Epithelial cell of proximal tubule (primary cell): Measurements from ENCODE around the gene DPAGT1. TPM values are rescaled to one million over a fixed set of nuclear protein-coding genes. Genes with fewer than 3 reads are reported as not detected.

Experiments
- DNase-seq: peaks from one replicate; pipeline ENCODE4 v3.0.0-alpha.2; 2011; ENCODE audit warnings: low read depth
- H3K4me3 ChIP-seq: 2 replicates; pipeline ENCODE4 v1.5.1; 2011; ENCODE audit warnings: low read depth, mild to moderate bottlenecking, low read length
- total RNA-seq: library from RNA; depleted of rRNA; stranded (reverse); fragments of >200 nt; gene quantifications from 2 replicates; pipeline ENCODE4 v1.2.3, GENCODE V29; 2015
- TF ChIP-seq, protein P1 (sequence below): conservative IDR thresholded peaks from 2 replicates; pipeline ENCODE4 v1.5.1; 2012; ENCODE audit warnings: low read depth, mild to moderate bottlenecking, low read length

The DPAGT1 gene
- total RNA-seq, 1 donor from 2014 or later, result 24.8 TPM

GRCh38 chr11:119092880-119093842 lies 8.5 kb downstream of the DPAGT1 start:
- TF ChIP-seq, protein P1, sequence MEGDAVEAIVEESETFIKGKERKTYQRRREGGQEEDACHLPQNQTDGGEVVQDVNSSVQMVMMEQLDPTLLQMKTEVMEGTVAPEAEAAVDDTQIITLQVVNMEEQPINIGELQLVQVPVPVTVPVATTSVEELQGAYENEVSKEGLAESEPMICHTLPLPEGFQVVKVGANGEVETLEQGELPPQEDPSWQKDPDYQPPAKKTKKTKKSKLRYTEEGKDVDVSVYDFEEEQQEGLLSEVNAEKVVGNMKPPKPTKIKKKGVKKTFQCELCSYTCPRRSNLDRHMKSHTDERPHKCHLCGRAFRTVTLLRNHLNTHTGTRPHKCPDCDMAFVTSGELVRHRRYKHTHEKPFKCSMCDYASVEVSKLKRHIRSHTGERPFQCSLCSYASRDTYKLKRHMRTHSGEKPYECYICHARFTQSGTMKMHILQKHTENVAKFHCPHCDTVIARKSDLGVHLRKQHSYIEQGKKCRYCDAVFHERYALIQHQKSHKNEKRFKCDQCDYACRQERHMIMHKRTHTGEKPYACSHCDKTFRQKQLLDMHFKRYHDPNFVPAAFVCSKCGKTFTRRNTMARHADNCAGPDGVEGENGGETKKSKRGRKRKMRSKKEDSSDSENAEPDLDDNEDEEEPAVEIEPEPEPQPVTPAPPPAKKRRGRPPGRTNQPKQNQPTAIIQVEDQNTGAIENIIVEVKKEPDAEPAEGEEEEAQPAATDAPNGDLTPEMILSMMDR, result no peak
- H3K4me3 ChIP-seq, result peak overlapping the region; percentile 82
- DNase-seq, result no peak

GRCh38 chr11:119091966-119092879 lies 9.4 kb downstream of the DPAGT1 start:
- no peak for DNase-seq

DNA sequence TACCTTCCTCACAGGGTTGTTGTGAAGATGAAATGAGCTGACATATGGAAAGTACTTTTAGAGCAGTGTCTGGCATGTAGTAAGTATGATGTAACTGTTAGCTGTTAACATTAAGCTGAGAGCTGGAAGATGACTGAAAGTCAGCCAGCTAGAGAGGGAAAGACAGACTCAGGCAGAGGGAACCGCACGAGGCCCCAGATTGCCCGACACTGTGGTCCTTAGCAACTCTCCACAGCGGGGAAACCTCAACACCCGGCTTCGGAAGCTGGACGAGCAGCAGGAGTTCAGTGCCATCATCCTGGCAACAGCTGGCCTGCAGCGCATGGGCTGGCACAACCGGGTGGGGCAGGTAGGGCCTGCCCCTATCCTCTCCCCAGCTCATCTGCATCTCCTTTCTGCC lies 10.5 kb downstream of the DPAGT1 start:
- TF ChIP-seq, protein P1, result no peak
- no peak overlapping the region for H3K4me3 ChIP-seq
- no peak for DNase-seq

More at GRCh38 chr11:119091966-119092879, 9.4 kb downstream of the DPAGT1 start:
- H3K4me3 ChIP-seq, result no peak overlapping the region
- TF ChIP-seq, protein P1, result no peak

- TF ChIP-seq, protein P1, result no peak
- no peak for DNase-seq
- H3K4me3 ChIP-seq, result no peak overlapping the region
Observed at GRCh38 chr11:119089319-119089718, 12.3 kb downstream of the DPAGT1 start.

GRCh38 chr11:119088406-119088805 lies 13.2 kb downstream of the DPAGT1 start:
- H3K4me3 ChIP-seq, result no peak overlapping the region
- DNase-seq, result no peak
- TF ChIP-seq, protein P1, result no peak

DNA sequence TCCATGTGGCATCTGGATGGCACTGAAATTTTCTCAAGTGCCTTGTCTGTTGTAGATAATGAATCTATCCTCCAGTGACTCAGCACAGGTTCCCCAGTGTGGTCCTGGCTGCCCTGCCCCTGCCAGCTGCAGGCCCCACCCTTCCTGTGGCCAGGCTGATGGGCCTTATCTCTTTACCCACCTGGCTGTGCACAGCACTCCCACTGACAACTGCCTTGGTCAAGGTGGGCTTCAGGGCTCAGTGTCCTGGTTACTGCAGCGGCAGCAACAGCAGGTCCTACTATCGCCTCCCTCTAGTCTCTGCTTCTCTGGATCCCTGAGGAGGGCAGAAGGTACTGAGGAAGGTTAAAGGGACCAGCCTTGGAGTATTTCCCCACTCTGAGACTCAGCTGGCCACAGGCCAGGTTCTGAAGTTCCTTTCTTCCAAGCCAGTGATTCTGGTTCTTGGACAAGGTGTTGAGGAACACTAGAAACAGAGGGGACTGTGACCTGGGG lies 13.9 kb downstream of the DPAGT1 start:
- TF ChIP-seq, protein P1, result no peak
- no peak for DNase-seq
- H3K4me3 ChIP-seq, result no peak overlapping the region
